Parathyroid adenoma (tissue), 2 donors: ENCODE data around the gene PID1.

ENCODE experiments used
- H2AFZ ChIP-seq: fragments of 300-600 bp; sonication (generic); one replicate; pipeline ENCODE4 v1.7.0; 2017; ENCODE audit warnings: antibody characterized with exemption, mild to moderate bottlenecking
- H3K27ac ChIP-seq: fragments of 300-600 bp; sonication (generic); one replicate; pipeline ENCODE4 v1.7.0; 2017
- H3K27me3 ChIP-seq: fragments of 300-600 bp; sonication (generic); one replicate; pipeline ENCODE4 v1.7.0; 2017; ENCODE audit warnings: low read length; ENCODE audit not compliant: control insufficient read depth, insufficient read depth
- H3K36me3 ChIP-seq: fragments of 300-600 bp; sonication (generic); one replicate; pipeline ENCODE4 v1.7.0; 2017; ENCODE audit warnings: low read length; ENCODE audit not compliant: control insufficient read depth, insufficient read depth
- H3K4me1 ChIP-seq: fragments of 300-600 bp; sonication (generic); one replicate; pipeline ENCODE4 v1.7.0; 2017; ENCODE audit warnings: control low read depth
- H3K4me2 ChIP-seq: fragments of 300-600 bp; sonication (generic); one replicate; pipeline ENCODE4 v1.7.0; 2017; ENCODE audit warnings: low read length
- H3K4me3 ChIP-seq: fragments of 300-600 bp; sonication (generic); one replicate; pipeline ENCODE4 v1.7.0; 2017; ENCODE audit warnings: low read depth, low read length
- H3K79me2 ChIP-seq: fragments of 300-600 bp; sonication (generic); one replicate; pipeline ENCODE4 v1.7.0; 2017; ENCODE audit warnings: control low read depth
- H3K9ac ChIP-seq: fragments of 300-600 bp; sonication (generic); one replicate; pipeline ENCODE4 v1.7.0; 2017; ENCODE audit warnings: mild to moderate bottlenecking
- H3K9me3 ChIP-seq: fragments of 300-600 bp; sonication (generic); one replicate; pipeline ENCODE4 v1.7.0; 2017; ENCODE audit warnings: low read length; ENCODE audit not compliant: control insufficient read depth
- CTCF ChIP-seq: fragments of 300-600 bp; sonication (generic); IDR thresholded peaks from one replicate; pipeline ENCODE4 v1.7.0; 2017; ENCODE audit warnings: antibody characterized with exemption, mild to moderate bottlenecking
- donor health status: primary hyperparathyroidism.

PID1 gene

DNA sequence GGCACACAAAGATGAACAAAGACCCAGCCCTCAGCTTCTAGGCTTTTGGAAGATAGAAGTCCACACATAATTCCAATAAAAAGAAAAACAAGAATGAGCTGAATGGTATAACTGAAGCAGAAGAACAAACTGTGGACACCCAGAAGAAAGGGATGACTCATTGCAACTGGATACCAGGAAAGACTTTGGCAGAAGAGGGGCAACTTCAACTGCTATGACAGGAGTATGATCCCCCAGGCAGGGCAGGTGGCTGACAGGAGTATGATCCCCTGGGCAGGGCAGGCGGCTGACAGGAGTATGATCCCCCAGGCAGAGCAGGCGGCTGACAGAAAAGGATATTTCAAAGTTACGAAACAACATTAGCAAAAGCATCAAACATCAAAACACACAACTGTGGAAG, 21.6 kb downstream of the PID1 start:
- H3K4me1 ChIP-seq, result no peaks in the 10 kb centered on the region
- no peak for TF ChIP-seq CTCF
- no peak overlapping the region for H3K4me3 ChIP-seq
- H3K79me2 ChIP-seq, result no peaks in the 10 kb centered on the region
- no peaks in the 10 kb centered on the region for H3K36me3 ChIP-seq
- H3K27ac ChIP-seq, result no peak overlapping the region
- H3K4me2 ChIP-seq, result no peak overlapping the region
- no peak overlapping the region for H3K9ac ChIP-seq
- H2AFZ ChIP-seq, result no peak overlapping the region
- H3K27me3 ChIP-seq, result no peaks in the 10 kb centered on the region
- H3K9me3 ChIP-seq, result no peaks in the 10 kb centered on the region

DNA sequence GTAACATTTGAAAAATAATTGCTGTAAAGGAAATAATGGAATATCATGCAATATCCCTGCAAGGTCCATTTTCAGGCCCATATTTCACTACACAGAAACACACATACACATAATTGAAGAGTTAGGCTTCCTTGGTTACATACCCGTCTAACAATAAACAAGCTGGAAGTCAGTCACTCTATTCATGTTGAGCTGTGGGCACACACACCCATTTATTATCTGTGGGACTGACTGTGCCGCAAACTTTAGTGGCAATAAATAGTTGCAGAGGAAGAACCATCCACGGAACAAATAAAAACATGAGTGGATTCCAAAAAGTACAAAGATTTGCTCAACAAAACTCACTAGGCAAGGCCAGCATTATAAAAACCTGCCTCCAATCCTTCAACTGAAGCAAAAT, 24.8 kb downstream of the PID1 start:
- H3K36me3 ChIP-seq, result no peaks in the 10 kb centered on the region
- no peak overlapping the region for H2AFZ ChIP-seq
- no peak for TF ChIP-seq CTCF

DNA sequence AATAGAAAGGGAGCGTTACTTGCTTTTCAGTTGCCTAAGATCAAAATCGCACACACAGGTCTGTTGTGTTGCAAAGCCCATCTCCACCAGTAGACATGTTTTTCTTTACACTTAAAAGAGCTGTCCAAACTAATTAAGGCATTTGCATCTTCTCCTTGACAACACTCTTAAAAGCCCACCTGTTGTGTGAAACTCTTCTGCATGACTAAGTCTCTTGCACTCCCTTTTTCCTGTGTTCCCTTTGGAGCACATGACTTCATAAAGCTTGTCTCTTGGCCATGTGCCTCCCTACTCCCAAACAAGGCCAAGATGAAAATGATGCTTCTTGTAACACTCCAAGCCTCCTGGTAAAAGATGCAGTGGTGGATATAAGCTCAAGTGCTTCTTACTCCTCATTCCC, 26.1 kb downstream of the PID1 start:
- no peaks in the 10 kb centered on the region for H3K27me3 ChIP-seq
- no peak for TF ChIP-seq CTCF
- no peak overlapping the region for H3K4me2 ChIP-seq
- H3K4me3 ChIP-seq, result no peak overlapping the region
- no peak overlapping the region for H2AFZ ChIP-seq
- no peaks in the 10 kb centered on the region for H3K4me1 ChIP-seq
- H3K9ac ChIP-seq, result no peak overlapping the region
- no peaks in the 10 kb centered on the region for H3K79me2 ChIP-seq
- no peaks in the 10 kb centered on the region for H3K9me3 ChIP-seq
- H3K27ac ChIP-seq, result no peak overlapping the region
- no peaks in the 10 kb centered on the region for H3K36me3 ChIP-seq

More for the DNA sequence above, 24.8 kb downstream of the PID1 start:
- Histone ChIP-seq H3K9me3 (no peaks in the 10 kb centered on the region), H3K4me2 (no peak overlapping the region), H3K79me2 (no peaks in the 10 kb centered on the region), H3K9ac (no peak overlapping the region), H3K27ac (no peak overlapping the region), H3K4me3 (no peak overlapping the region), H3K4me1 (no peaks in the 10 kb centered on the region), H3K27me3 (no peaks in the 10 kb centered on the region)

DNA sequence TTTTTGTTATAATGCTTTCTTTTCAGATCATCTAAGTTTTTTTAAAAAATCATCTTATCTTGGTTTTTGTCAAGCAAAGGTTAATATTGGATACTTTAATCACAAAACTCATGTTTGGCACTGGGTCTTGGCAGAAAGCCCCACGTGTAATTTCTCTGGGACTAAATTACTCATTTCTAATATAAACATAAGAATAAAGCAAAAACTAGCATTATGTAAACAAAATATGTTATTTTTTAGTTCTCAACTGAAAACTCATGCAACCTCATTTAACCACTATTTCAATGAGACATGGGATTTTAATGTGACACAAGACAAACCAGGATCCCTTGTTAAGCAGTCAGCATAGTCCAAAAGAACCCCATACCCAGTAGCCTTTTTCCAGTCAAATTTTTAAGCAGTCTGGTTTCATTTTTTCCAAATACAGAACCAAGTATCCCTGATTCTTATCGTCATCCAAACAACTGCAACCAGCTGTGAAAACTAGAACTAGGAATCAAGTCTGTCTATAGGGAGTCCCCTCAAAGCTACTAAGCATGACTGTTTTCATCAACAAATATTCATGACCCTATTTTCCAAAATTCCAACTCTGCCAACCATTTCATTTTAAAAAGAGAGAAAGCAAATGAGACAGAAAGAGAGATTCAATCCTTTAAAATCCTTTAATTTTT, 27.1 kb downstream of the PID1 start:
- no peaks in the 10 kb centered on the region for H3K79me2 ChIP-seq
- no peak overlapping the region for H3K4me2 ChIP-seq
- H3K27me3 ChIP-seq, result no peaks in the 10 kb centered on the region
- no peaks in the 10 kb centered on the region for H3K9me3 ChIP-seq
- H2AFZ ChIP-seq, result no peak overlapping the region
- no peak overlapping the region for H3K27ac ChIP-seq
- no peak overlapping the region for H3K9ac ChIP-seq
- no peaks in the 10 kb centered on the region for H3K36me3 ChIP-seq
- no peak overlapping the region for H3K4me3 ChIP-seq
- H3K4me1 ChIP-seq, result no peaks in the 10 kb centered on the region
- no peak for TF ChIP-seq CTCF

GRCh38 chr2:229240984-229241491, 30.0 kb downstream of the PID1 start:
- Histone ChIP-seq H3K27me3 (no peaks in the 10 kb centered on the region), H3K4me1 (no peaks in the 10 kb centered on the region), H3K4me2 (no peak overlapping the region), H3K27ac (no peak overlapping the region), H3K9ac (no peak overlapping the region), H3K4me3 (no peak overlapping the region), H2AFZ (no peak overlapping the region), H3K79me2 (no peaks in the 10 kb centered on the region), H3K36me3 (no peaks in the 10 kb centered on the region), H3K9me3 (no peaks in the 10 kb centered on the region)
- no peak for TF ChIP-seq CTCF
